Esophagus (tissue), 2 donors: Measurements from ENCODE around the gene SYP. TPM values are rescaled to one million over a fixed set of nuclear protein-coding genes. Genes with fewer than 3 reads are reported as not detected.

Experiments used
- H3K27ac ChIP-seq, 2 donors: one replicate each; pipeline ENCODE4 v1.5.1; 2013; ENCODE audit warnings: low read depth in 2 of 2, mild to moderate bottlenecking in 2 of 2, inconsistent platforms in 1 of 2, low read length in 1 of 2, moderate library complexity in 1 of 2
- H3K27me3 ChIP-seq, 2 donors: one replicate each; pipeline ENCODE4 v1.6.1; 2013; ENCODE audit warnings: low read length in 2 of 2, control low read depth in 1 of 2, mild to moderate bottlenecking in 1 of 2; ENCODE audit not compliant: insufficient read depth in 2 of 2, control insufficient read depth in 1 of 2
- H3K36me3 ChIP-seq, 2 donors: one replicate each; pipeline ENCODE4 v1.6.1; 2013; ENCODE audit warnings: low read length in 1 of 2; ENCODE audit not compliant: control insufficient read depth in 2 of 2, insufficient read depth in 2 of 2
- H3K4me1 ChIP-seq, 2 donors: one replicate each; pipeline ENCODE4 v1.6.1; 2013; ENCODE audit warnings: low read length in 1 of 2; ENCODE audit not compliant: control insufficient read depth in 2 of 2, insufficient read depth in 2 of 2
- H3K4me3 ChIP-seq, 2 donors: one replicate each; pipeline ENCODE4 v1.5.1; 2013; ENCODE audit warnings: low read length in 2 of 2, mild to moderate bottlenecking in 2 of 2, low read depth in 1 of 2, moderate library complexity in 1 of 2
- H3K9me3 ChIP-seq, 2 donors: one replicate each; pipeline ENCODE4 v1.6.1; 2013; ENCODE audit warnings: mild to moderate bottlenecking in 2 of 2, low read depth in 1 of 2, low read length in 1 of 2, moderate library complexity in 1 of 2; ENCODE audit not compliant: control insufficient read depth in 2 of 2, insufficient read depth in 1 of 2
- WGBS, 2 donors: extraction: QIAGEN DNeasy Blood & Tissue Kit; methylation state at CpG; one replicate each; pipeline ENCODE4 v1.1.7; 2013; 5-methylcytosine and 5-hydroxymethylcytosine counted together
- polyA plus RNA-seq, 2 donors: library from polyadenylated mRNA; stranded (reverse); fragments of 200-250 nt; gene quantifications; one replicate each; pipeline ENCODE4 v1.2.3, GENCODE V29; 2013
- donor health status: healthy with polysubstance abuse.
- donor health status: Bipolar disorder and iron deficiency.

SYP gene
- polyA plus RNA-seq, 2 donors: 0.75 to 0.79 TPM

GRCh38 chrX:49209434-49210251, 9.7 kb upstream of the SYP start:
- 24 to 51% methylated on average over 28 of the region's 28 CpGs for WGBS, 2 donors

GRCh38 chrX:49208399-49208798, 8.4 kb upstream of the SYP start:
- Histone ChIP-seq H3K4me1 (no peaks in the 10 kb centered on the region), H3K4me3 (no peak overlapping the region), H3K27me3 (no peaks in the 10 kb centered on the region), H3K27ac (no peak overlapping the region), H3K9me3 (no peaks in the 10 kb centered on the region), H3K36me3 (no peaks in the 10 kb centered on the region)
- 84 to 91% methylated on average over 5 of the region's 5 CpGs for WGBS, 2 donors

More at GRCh38 chrX:49209434-49210251, 9.7 kb upstream of the SYP start:
- no peaks in the 10 kb centered on the region for H3K27me3 ChIP-seq
- no peak overlapping the region for H3K4me3 ChIP-seq
- no peaks in the 10 kb centered on the region for H3K4me1 ChIP-seq
- H3K27ac ChIP-seq: no peak overlapping the region
- H3K36me3 ChIP-seq: no peaks in the 10 kb centered on the region
- no peaks in the 10 kb centered on the region for H3K9me3 ChIP-seq

DNA sequence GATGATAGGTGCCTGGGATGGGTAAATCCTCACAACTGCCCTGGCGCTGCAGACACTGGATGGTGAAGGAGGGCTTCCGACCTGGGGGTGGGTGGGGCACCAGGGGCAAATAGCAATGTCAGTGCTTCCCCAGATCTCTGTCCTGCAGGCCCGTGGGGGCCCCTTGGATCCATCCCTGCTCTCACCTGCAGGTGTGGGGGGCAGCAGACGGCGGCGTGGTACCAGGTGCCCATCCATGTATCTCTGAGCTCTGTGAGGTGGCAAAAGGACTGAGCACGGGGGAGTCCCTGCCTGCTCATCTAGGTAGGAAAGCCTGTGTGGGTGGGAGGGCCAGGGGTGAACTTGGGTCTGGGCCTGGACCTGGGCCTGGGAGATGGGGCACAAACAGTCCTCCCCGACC, 6.5 kb upstream of the SYP start:
- Histone ChIP-seq H3K9me3 (no peaks in the 10 kb centered on the region), H3K27me3 (no peaks in the 10 kb centered on the region), H3K36me3 (no peaks in the 10 kb centered on the region), H3K4me1 (no peaks in the 10 kb centered on the region), H3K27ac (no peak overlapping the region), H3K4me3 (no peak overlapping the region)
- WGBS, 2 donors: 74 to 80% methylated on average over 8 of the region's 8 CpGs

- Histone ChIP-seq H3K4me3 (no peak overlapping the region), H3K9me3 (no peaks in the 10 kb centered on the region), H3K27me3 (no peaks in the 10 kb centered on the region), H3K4me1 (no peaks in the 10 kb centered on the region), H3K36me3 (no peaks in the 10 kb centered on the region), H3K27ac (no peak overlapping the region)
- 75 to 79% methylated on average over 13 of the region's 13 CpGs for WGBS, 2 donors
Observed at GRCh38 chrX:49205443-49205842, 5.5 kb upstream of the SYP start.

- H3K4me1 ChIP-seq: no peaks in the 10 kb centered on the region
- H3K4me3 ChIP-seq: no peak overlapping the region
- WGBS, 2 donors: 49 to 50% methylated on average over 4 of the region's 4 CpGs
- no peaks in the 10 kb centered on the region for H3K36me3 ChIP-seq
- no peaks in the 10 kb centered on the region for H3K27me3 ChIP-seq
- no peak overlapping the region for H3K27ac ChIP-seq
- no peaks in the 10 kb centered on the region for H3K9me3 ChIP-seq
Observed at GRCh38 chrX:49204709-49205108, 4.7 kb upstream of the SYP start.

- Histone ChIP-seq H3K36me3 (no peaks in the 10 kb centered on the region), H3K27ac (no peak overlapping the region), H3K4me3 (no peak overlapping the region), H3K27me3 (no peaks in the 10 kb centered on the region), H3K4me1 (no peaks in the 10 kb centered on the region), H3K9me3 (no peaks in the 10 kb centered on the region)
- WGBS, 2 donors: 77 to 90% methylated on average over 6 of the region's 6 CpGs
Observed at GRCh38 chrX:49204017-49204416, 4.0 kb upstream of the SYP start.

- 62 to 72% methylated on average over 3 of the region's 3 CpGs for WGBS, 2 donors
- Histone ChIP-seq H3K27me3 (no peaks in the 10 kb centered on the region), H3K27ac (no peak overlapping the region), H3K4me3 (no peak overlapping the region), H3K9me3 (no peaks in the 10 kb centered on the region), H3K36me3 (no peaks in the 10 kb centered on the region), H3K4me1 (no peaks in the 10 kb centered on the region)
Observed at GRCh38 chrX:49203536-49203935, 3.5 kb upstream of the SYP start.

- WGBS, 2 donors: 56 to 74% methylated on average over 2 of the region's 2 CpGs
- H3K27me3 ChIP-seq: no peaks in the 10 kb centered on the region
- H3K9me3 ChIP-seq: peaks cover 0 to 2% of the 10 kb centered on the region in 2 donors
- H3K27ac ChIP-seq: no peak overlapping the region
- H3K4me1 ChIP-seq: no peaks in the 10 kb centered on the region
- H3K36me3 ChIP-seq: no peaks in the 10 kb centered on the region
- H3K4me3 ChIP-seq: no peak overlapping the region
Observed at GRCh38 chrX:49202022-49202421, 2.0 kb upstream of the SYP start.

- Histone ChIP-seq H3K27ac (no peak overlapping the region), H3K27me3 (no peaks in the 10 kb centered on the region), H3K4me3 (no peak overlapping the region), H3K4me1 (no peaks in the 10 kb centered on the region), H3K9me3 (peaks cover 0 to 2% of the 10 kb centered on the region in 2 donors), H3K36me3 (no peaks in the 10 kb centered on the region)
- 8 to 46% methylated on average over 11 of the region's 11 CpGs for WGBS, 2 donors
Observed at GRCh38 chrX:49199315-49199595, 738 bp downstream of the SYP start.
